ENCODE measurements around the gene CD164.

- TF ChIP-seq POLR2AphosphoS5 (IDR thresholded peaks at IDR 0.05; ENCODE audit: low read depth, low read length) (no peak), SP2 (CRISPR knock-in tag; IDR thresholded peaks at IDR 0.05) (no peak), ZNF232 (CRISPR knock-in tag; IDR thresholded peaks at IDR 0.05; ENCODE audit: borderline replicate concordance) (no peak), HINFP (CRISPR knock-in tag; IDR thresholded peaks at IDR 0.05; ENCODE audit: low read depth) (no peak), CENPX (CRISPR knock-in tag; IDR thresholded peaks at IDR 0.05) (no peak), RAD21 (CRISPR knock-in tag; IDR thresholded peaks at IDR 0.05) (no peak), MAZ (IDR thresholded peaks at IDR 0.05; ENCODE audit: borderline replicate concordance, low read depth, low read length) (no peak), MAZ (CRISPR knock-in tag; IDR thresholded peaks at IDR 0.05; ENCODE audit: low read depth) (no peak), ZNF33A (CRISPR knock-in tag; IDR thresholded peaks at IDR 0.05; ENCODE audit: borderline replicate concordance) (no peak), STAG1 (CRISPR knock-in tag; IDR thresholded peaks at IDR 0.05) (no peak), PITX1 (CRISPR knock-in tag; IDR thresholded peaks at IDR 0.05) (no peak), NFYB (CRISPR knock-in tag; IDR thresholded peaks at IDR 0.05) (no peak), CTCF (CRISPR knock-in tag; IDR thresholded peaks at IDR 0.05) (no peak), RNF2 (conservative IDR thresholded peaks at IDR 0.05; ENCODE audit: low read depth) (no peak), ELF1 (CRISPR knock-in tag; IDR thresholded peaks at IDR 0.05) (no peak)
These were observed 36.3 kb downstream of the CD164 start for GRCh38 chr6:109345986-109346385.

Data from HepG2 (cell line).